Camera-type eye (tissue), 1 donor: Measurements from ENCODE around the gene ENOX2. TPM values are rescaled to one million over a fixed set of nuclear protein-coding genes. Genes with fewer than 3 reads are reported as not detected.

Experiments used
- total RNA-seq: library from RNA; depleted of rRNA; stranded (reverse); fragments of >200 nt; gene quantifications from one replicate; pipeline ENCODE4 v1.2.3, GENCODE V29; 2014

Gene ENOX2
- total RNA-seq, result 15.9 TPM

GRCh38 chrX:130902783-130903613 lies at the start of gene ENOX2:
TSS of gene ENOX2 (minus strand) at chrX:130903209. CDS start at chrX:130703216, 199,993 bp downstream.

Other genes starting within 250 kb of the ENOX2 start
- gene ARHGAP36, start 155.1 kb upstream of the ENOX2 start, total RNA-seq, result 2.4 TPM